GM12864 (cell line): ENCODE data around the gene PXT1.

Experiments used
- DNase-seq: peaks from one replicate; pipeline ENCODE4 v3.0.0-alpha.2; 2011; ENCODE audit warnings: low read depth
- H3K4me3 ChIP-seq: 2 replicates; pipeline ENCODE4 v1.5.1; 2011; ENCODE audit warnings: mild to moderate bottlenecking, low read depth, low read length, control low read depth
- CTCF ChIP-seq: IDR thresholded peaks from 2 replicates; pipeline ENCODE4 v1.5.1; 2011; ENCODE audit warnings: low read depth, mild to moderate bottlenecking, moderate library complexity, low read length, control low read depth, inconsistent platforms; ENCODE audit errors: missing control alignments

PXT1 gene

DNA sequence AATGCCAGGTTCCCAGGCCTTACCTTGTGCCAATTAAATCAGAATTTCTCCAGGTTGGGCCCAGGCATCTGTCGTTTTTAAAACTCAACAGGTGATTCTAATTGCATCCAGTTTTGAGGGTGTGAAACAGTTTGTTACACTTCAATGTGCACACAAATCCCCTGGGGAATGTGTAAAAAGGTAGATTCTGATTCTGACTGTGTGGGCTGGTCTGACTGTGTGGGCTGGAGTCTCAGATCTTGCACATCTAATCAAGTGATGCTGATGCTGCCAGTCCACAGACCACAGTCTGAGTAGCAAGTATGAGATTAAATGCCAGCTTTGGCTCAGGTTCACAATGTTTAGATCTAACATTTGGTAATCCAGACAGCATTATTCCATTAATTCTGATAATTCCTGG is 42.7 kb downstream of the PXT1 start:
- no peak for TF ChIP-seq CTCF
- no peak overlapping the region for H3K4me3 ChIP-seq
- DNase-seq = no peak

DNA sequence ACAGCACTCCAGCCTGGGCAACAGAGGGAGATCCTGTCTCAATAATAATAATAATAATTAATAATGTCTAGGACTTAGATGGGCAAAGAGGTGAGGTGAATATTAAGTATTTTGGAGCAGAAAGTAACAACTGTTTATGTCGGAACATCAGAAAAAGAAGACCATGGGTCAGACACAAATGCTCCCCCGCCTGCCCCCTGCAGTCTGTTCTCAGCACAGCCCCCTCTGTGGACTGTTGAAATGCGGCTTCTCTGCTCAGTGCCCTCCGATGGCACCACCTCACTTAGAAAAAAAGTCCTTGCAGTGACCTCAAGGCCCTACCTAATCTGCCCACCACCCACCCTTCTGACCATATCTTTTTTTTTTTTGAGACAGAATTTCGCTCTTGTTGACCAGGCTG is 50.0 kb downstream of the PXT1 start:
- peak; percentile 12 for TF ChIP-seq CTCF
- DNase-seq = no peak
- no peak overlapping the region for H3K4me3 ChIP-seq

DNA sequence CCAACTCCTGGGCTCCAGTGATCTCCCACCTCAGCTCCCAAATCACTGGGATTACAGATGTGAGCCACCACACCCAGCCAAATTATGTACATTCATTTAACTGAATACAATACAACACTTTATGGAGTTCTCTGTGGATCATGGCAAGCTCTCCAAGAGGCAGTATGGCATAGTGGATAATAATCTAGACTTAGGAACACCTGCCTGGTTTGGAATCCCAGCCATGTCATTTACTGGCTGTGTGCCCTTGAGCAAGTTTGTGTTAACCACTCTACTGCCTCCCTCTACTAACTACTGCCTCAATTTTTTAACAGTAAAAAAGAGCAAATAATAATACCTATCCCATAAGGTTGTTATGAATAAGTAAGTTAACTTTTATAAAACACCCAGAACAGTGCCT is 53.3 kb downstream of the PXT1 start:
- DNase-seq = no peak
- no peak for TF ChIP-seq CTCF
- no peak overlapping the region for H3K4me3 ChIP-seq

GRCh38 chr6:36387440-36388303 is 55.0 kb downstream of the PXT1 start, which contains the start of gene ETV7:
Gene ETV7 (minus strand): TSS chr6:36387669. CDS start chr6:36387541, 128 bp downstream.
- TF ChIP-seq CTCF = no peak
- no peak for DNase-seq
- H3K4me3 ChIP-seq = peak within 1 kb of the TSS; percentile 38

- H3K4me3 ChIP-seq = peak overlapping the region; percentile 38
- DNase-seq = no peak
- TF ChIP-seq CTCF = no peak
Measured at GRCh38 chr6:36386495-36387439, 55.9 kb downstream of the PXT1 start.

DNA sequence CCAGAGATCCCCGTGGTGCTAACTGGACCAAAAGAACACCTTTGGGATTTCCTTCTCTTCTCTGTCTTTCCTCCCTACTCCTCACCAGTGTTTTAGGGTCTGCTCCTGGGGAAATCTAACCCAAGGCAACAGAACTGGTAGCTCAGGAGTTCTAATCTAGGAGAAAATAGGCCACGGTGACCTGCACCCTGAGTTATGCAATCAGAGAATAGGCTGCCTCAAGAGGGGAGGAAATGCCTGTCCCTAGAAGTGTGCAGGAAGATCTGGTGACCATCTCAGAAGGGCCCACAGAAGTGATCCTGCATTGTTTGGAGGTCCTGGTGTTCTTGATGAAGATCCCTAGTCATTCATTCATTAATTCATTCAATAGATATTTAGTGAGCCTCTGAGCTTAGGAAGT is 58.6 kb downstream of the PXT1 start:
- no peak overlapping the region for H3K4me3 ChIP-seq

More for the DNA sequence above, 58.6 kb downstream of the PXT1 start:
- no peak for DNase-seq
- TF ChIP-seq CTCF = no peak
